ENCODE results near the gene NOXRED1.
"Not testable (repeated sequence)": the region's sequence is repeated elsewhere in the genome, so short reads cannot be mapped to it uniquely, and the experiment has no call there.

Gene NOXRED1

GRCh38 chr14:77421201-77421600 is 2.1 kb downstream of the NOXRED1 start:
- no peak overlapping the region for H3K4me2 ChIP-seq (ENCODE audit: low read length)
- no peaks in the 10 kb centered on the region for H3K9me3 ChIP-seq (ENCODE audit: control insufficient read depth, insufficient read depth, low read length)
- peaks cover 19% of the 10 kb centered on the region for H3K36me3 ChIP-seq (ENCODE audit: control insufficient read depth, low read length)
- no peaks in the 10 kb centered on the region for H3K79me2 ChIP-seq (ENCODE audit: control insufficient read depth, low read length)
- TF ChIP-seq CTCF (IDR thresholded peaks at IDR 0.05; ENCODE audit: low read depth, low read length, poor library complexity, severe bottlenecking) (no peak), EZH2phosphoT487 (IDR thresholded peaks at IDR 0.05; ENCODE audit: borderline replicate concordance, low read length) (no peak)
- H4K20me1 ChIP-seq (ENCODE audit: control insufficient read depth, insufficient read depth, low read depth, low read length), result no peaks in the 10 kb centered on the region
- H3K27me3 ChIP-seq (ENCODE audit: control insufficient read depth, low read length), result no peaks in the 10 kb centered on the region
- no peaks in the 10 kb centered on the region for H3K9me2 ChIP-seq (replicated peaks; ENCODE audit: control insufficient read depth, low read length)
- H3K4me1 ChIP-seq (ENCODE audit: control insufficient read depth, low read length), result no peaks in the 10 kb centered on the region
- H3K4me3 ChIP-seq (ENCODE audit: low read length), result no peak overlapping the region
- H3K27ac ChIP-seq (ENCODE audit: low read depth, low read length), result no peak overlapping the region
- no peaks in the 10 kb centered on the region for H3F3A ChIP-seq (ENCODE audit: control insufficient read depth, insufficient read depth)

- Histone ChIP-seq H4K20me1 (ENCODE audit: control insufficient read depth, insufficient read depth, low read depth, low read length) (no peaks in the 10 kb centered on the region), H3K4me3 (ENCODE audit: low read length) (no peak overlapping the region), H3K4me1 (ENCODE audit: control insufficient read depth, low read length) (no peaks in the 10 kb centered on the region), H3K9me3 (ENCODE audit: control insufficient read depth, insufficient read depth, low read length) (no peaks in the 10 kb centered on the region), H3K79me2 (ENCODE audit: control insufficient read depth, low read length) (no peaks in the 10 kb centered on the region), H3K36me3 (ENCODE audit: control insufficient read depth, low read length) (no peaks in the 10 kb centered on the region), H3K27ac (ENCODE audit: low read depth, low read length) (no peak overlapping the region), H3K27me3 (ENCODE audit: control insufficient read depth, low read length) (no peaks in the 10 kb centered on the region), H3F3A (ENCODE audit: control insufficient read depth, insufficient read depth) (no peaks in the 10 kb centered on the region), H3K9me2 (replicated peaks; ENCODE audit: control insufficient read depth, low read length) (no peaks in the 10 kb centered on the region), H3K4me2 (ENCODE audit: low read length) (no peak overlapping the region)
- TF ChIP-seq CTCF (IDR thresholded peaks at IDR 0.05; ENCODE audit: low read depth, low read length, poor library complexity, severe bottlenecking) (no peak), EZH2phosphoT487 (IDR thresholded peaks at IDR 0.05; ENCODE audit: borderline replicate concordance, low read length) (no peak)
Observed at GRCh38 chr14:77416836-77417235, 6.5 kb downstream of the NOXRED1 start.

GRCh38 chr14:77416098-77416497 is 7.2 kb downstream of the NOXRED1 start:
- H3K4me3 ChIP-seq (ENCODE audit: low read length), result not testable (repeated sequence)

GRCh38 chr14:77415403-77416030 is 7.8 kb downstream of the NOXRED1 start:
- H3K4me1 ChIP-seq (ENCODE audit: control insufficient read depth, low read length); H3K36me3 ChIP-seq (ENCODE audit: control insufficient read depth, low read length); H3K9me2 ChIP-seq (replicated peaks; ENCODE audit: control insufficient read depth, low read length); H4K20me1 ChIP-seq (ENCODE audit: control insufficient read depth, insufficient read depth, low read depth, low read length); H3K27ac ChIP-seq (ENCODE audit: low read depth, low read length); H3K4me3 ChIP-seq (ENCODE audit: low read length); H3K79me2 ChIP-seq (ENCODE audit: control insufficient read depth, low read length); H3F3A ChIP-seq (ENCODE audit: control insufficient read depth, insufficient read depth); H3K4me2 ChIP-seq (ENCODE audit: low read length); H3K27me3 ChIP-seq (ENCODE audit: control insufficient read depth, low read length); H3K9me3 ChIP-seq (ENCODE audit: control insufficient read depth, insufficient read depth, low read length): not testable (repeated sequence)

More at GRCh38 chr14:77416098-77416497, 7.2 kb downstream of the NOXRED1 start:
- not testable (repeated sequence) for H3K9me2 ChIP-seq (replicated peaks; ENCODE audit: control insufficient read depth, low read length); H3F3A ChIP-seq (ENCODE audit: control insufficient read depth, insufficient read depth); H3K4me1 ChIP-seq (ENCODE audit: control insufficient read depth, low read length); H3K4me2 ChIP-seq (ENCODE audit: low read length); H3K9me3 ChIP-seq (ENCODE audit: control insufficient read depth, insufficient read depth, low read length); H3K27me3 ChIP-seq (ENCODE audit: control insufficient read depth, low read length); H4K20me1 ChIP-seq (ENCODE audit: control insufficient read depth, insufficient read depth, low read depth, low read length); H3K27ac ChIP-seq (ENCODE audit: low read depth, low read length); H3K79me2 ChIP-seq (ENCODE audit: control insufficient read depth, low read length); H3K36me3 ChIP-seq (ENCODE audit: control insufficient read depth, low read length)

All from DOHH2 (cell line).